HCT116 (cell line): ENCODE data around the gene PLCZ1. TPM values are rescaled to one million over a fixed set of nuclear protein-coding genes. Genes with fewer than 3 reads are reported as not detected.

Source experiments
- ATAC-seq: fragments of 200-7000 bp; cut with Tn5 transposase; 2 replicates; pipeline ENCODE4 v1.9.1; 2020; ENCODE audit warnings: mild to moderate bottlenecking, moderate library complexity
- BruUV-seq: library from RNA; stranded (reverse); fragments of 400-500 nt; replicated peaks from 2 replicates; lab custom pipeline; 2021; lab: Mats Ljungman, UMichigan
- CTCF ChIA-PET: fragments of 300-600 bp; sonication (Branson Sonifier 250); formaldehyde crosslinking; loops from one replicate; lab custom pipeline; 2021; ENCODE audit warnings: antibody characterized with exemption; lab: Charles Lee
- POLR2A ChIA-PET: fragments of 300-600, 350-600 bp; sonication (Branson Sonifier 250); formaldehyde crosslinking; loops from one replicate; lab custom pipeline; 2021; ENCODE audit warnings: antibody characterized with exemption; lab: Charles Lee
- RAD21 ChIA-PET, 2 experiments: fragments of 300-600 bp; sonication (Branson Sonifier 250); formaldehyde crosslinking; loops; one replicate each; lab custom pipeline; 2023; ENCODE audit warnings: low total read pairs in 2 of 2; ENCODE audit not compliant: uncharacterized antibody in 2 of 2, unreplicated experiment in 2 of 2, low non-redundant PET in 1 of 2; lab: Charles Lee
- DNase-seq: peaks from one replicate; pipeline ENCODE4 v3.0.0-alpha.2; 2010; ENCODE audit warnings: low read depth, low spot score
- H2AFZ ChIP-seq: fragments of 200-600 bp; shearing (Covaris generic), sonication (generic); 2 replicates; pipeline ENCODE4 v1.6.1; 2017; ENCODE audit warnings: low read depth, mixed run types, mixed read lengths, antibody characterized with exemption, low read length; ENCODE audit not compliant: poor library complexity, severe bottlenecking
- H3K27ac ChIP-seq: 2 replicates; pipeline ENCODE4 v1.5.1; 2012; ENCODE audit warnings: low read depth, low read length
- H3K27me3 ChIP-seq: fragments of 200-600 bp; sonication (generic); 2 replicates; pipeline ENCODE4 v1.6.1; 2016; ENCODE audit warnings: mixed run types, low read length, mixed read lengths; ENCODE audit not compliant: insufficient read depth
- H3K36me3 ChIP-seq, 2 experiments: fragments of 200-500 bp in 1 of 2; fragments of 200-600 bp in 1 of 2; sonication (Bioruptor generic) in 1 of 2; sonication (generic) in 1 of 2; 2 replicates each; pipeline versions ENCODE4 v1.5.1 to v1.6.1; 2014 to 2016; ENCODE audit warnings: low read length in 2 of 2, inconsistent platforms in 1 of 2, mixed read lengths in 1 of 2, mixed run types in 1 of 2; ENCODE audit not compliant: insufficient read depth in 2 of 2, control insufficient read depth in 1 of 2
- H3K4me1 ChIP-seq, 2 experiments: fragments of 200-600 bp in 1 of 2; sonication (generic) in 1 of 2; 2 replicates each; pipeline versions ENCODE4 v1.5.1 to v1.6.1; 2012 to 2017; ENCODE audit warnings: low read length in 2 of 2, inconsistent platforms in 1 of 2, mild to moderate bottlenecking in 1 of 2, mixed read lengths in 1 of 2, mixed run types in 1 of 2, moderate library complexity in 1 of 2; ENCODE audit not compliant: insufficient read depth in 2 of 2, control insufficient read depth in 1 of 2
- H3K4me2 ChIP-seq: fragments of 200-600 bp; sonication (generic); 2 replicates; pipeline ENCODE4 v1.6.1; 2017; ENCODE audit warnings: mixed run types, low read length, mixed read lengths
- H3K4me3 ChIP-seq, 2 experiments: fragments of 200-600 bp in 1 of 2; sonication (generic) in 1 of 2; replicated peaks in 1 of 2; 2 replicates each; pipeline ENCODE4 v1.5.1; 2011 to 2016; ENCODE audit warnings: low read length in 2 of 2, control low read depth in 1 of 2, low read depth in 1 of 2, mild to moderate bottlenecking in 1 of 2, mixed read lengths in 1 of 2, mixed run types in 1 of 2
- H3K79me2 ChIP-seq: fragments of 200-600 bp; sonication (generic); 2 replicates; pipeline ENCODE4 v1.6.1; 2017; ENCODE audit warnings: mild to moderate bottlenecking, mixed run types, low read length, moderate library complexity, mixed read lengths; ENCODE audit not compliant: insufficient read depth
- H3K9ac ChIP-seq: fragments of 200-600 bp; sonication (generic); 2 replicates; pipeline ENCODE4 v1.6.1; 2016; ENCODE audit warnings: low read length, mixed read lengths
- H3K9me2 ChIP-seq: fragments of 200-600 bp; sonication (generic), shearing (Covaris generic); 2 replicates; pipeline ENCODE4 v1.6.1; 2017; ENCODE audit warnings: mixed run types, mild to moderate bottlenecking, moderate library complexity; ENCODE audit not compliant: insufficient read depth
- H3K9me3 ChIP-seq, 2 experiments: fragments of 200-500 bp in 1 of 2; fragments of 200-600 bp in 1 of 2; sonication (Bioruptor generic) in 1 of 2; sonication (generic) in 1 of 2; 2 replicates each; pipeline ENCODE4 v1.6.1; 2014 to 2017; ENCODE audit warnings: low read length in 2 of 2, mixed read lengths in 2 of 2, inconsistent platforms in 1 of 2, low read depth in 1 of 2, mild to moderate bottlenecking in 1 of 2, mixed run types in 1 of 2, moderate library complexity in 1 of 2; ENCODE audit not compliant: control insufficient read depth in 1 of 2, insufficient read depth in 1 of 2
- H4K20me1 ChIP-seq: fragments of 200-600 bp; sonication (generic), shearing (Covaris generic); 2 replicates; pipeline ENCODE4 v1.6.1; 2017; ENCODE audit warnings: mixed run types, mild to moderate bottlenecking, moderate library complexity; ENCODE audit not compliant: insufficient read depth
- ATF3 ChIP-seq: IDR thresholded peaks from 2 replicates; pipeline ENCODE4 v1.6.1; 2012
- CBX3 ChIP-seq: IDR thresholded peaks from 2 replicates; pipeline ENCODE4 v1.6.1; 2012; ENCODE audit warnings: low read depth
- CTCF ChIP-seq, 3 experiments: fragments of 200-600 bp in 1 of 3; sonication (generic) in 1 of 3; IDR thresholded peaks in 2 of 3; conservative IDR thresholded peaks in 1 of 3; 2 replicates each; pipeline ENCODE4 v1.5.1; 2012 to 2017; ENCODE audit warnings: low read depth in 2 of 3, low read length in 2 of 3, antibody characterized with exemption in 1 of 3, borderline replicate concordance in 1 of 3, control low read depth in 1 of 3, mild to moderate bottlenecking in 1 of 3, mixed read lengths in 1 of 3, mixed run types in 1 of 3, moderate library complexity in 1 of 3; ENCODE audit not compliant: insufficient read depth in 1 of 3
- ELF1 ChIP-seq: IDR thresholded peaks from 2 replicates; pipeline ENCODE4 v1.6.1; 2012; ENCODE audit warnings: low read depth, borderline replicate concordance
- EZH2 ChIP-seq: fragments of 200-600 bp; sonication (generic); IDR thresholded peaks from 2 replicates; pipeline ENCODE4 v1.6.1; 2017; ENCODE audit warnings: antibody characterized with exemption, mixed run types
- EZH2phosphoT487 ChIP-seq: fragments of 200-600 bp; IDR thresholded peaks from 2 replicates; pipeline ENCODE4 v1.6.1; 2018; ENCODE audit warnings: antibody characterized with exemption, borderline replicate concordance
- FOSL1 ChIP-seq: IDR thresholded peaks from 2 replicates; pipeline ENCODE4 v1.6.1; 2012; ENCODE audit warnings: low read depth
- JUND ChIP-seq: IDR thresholded peaks from 2 replicates; pipeline ENCODE4 v1.6.1; 2012
- MAX ChIP-seq: IDR thresholded peaks from 2 replicates; pipeline ENCODE4 v1.6.1; 2012
- POLR2A ChIP-seq: IDR thresholded peaks from 2 replicates; pipeline ENCODE4 v1.7.0; 2011; ENCODE audit warnings: borderline replicate concordance; ENCODE audit not compliant: insufficient read depth, insufficient read length; ENCODE audit errors: extremely low read depth
- POLR2AphosphoS5 ChIP-seq: IDR thresholded peaks from 2 replicates; pipeline ENCODE4 v1.6.1; 2011; ENCODE audit warnings: mild to moderate bottlenecking, low read depth, low read length, moderate library complexity
- RAD21 ChIP-seq: IDR thresholded peaks from 2 replicates; pipeline ENCODE4 v1.6.1; 2012; ENCODE audit warnings: low read depth, mild to moderate bottlenecking
- SRF ChIP-seq: IDR thresholded peaks from 2 replicates; pipeline ENCODE4 v1.6.1; 2012; ENCODE audit warnings: low read depth
- TCF7L2 ChIP-seq: IDR thresholded peaks from 2 replicates; pipeline ENCODE4 v1.7.0; 2011; ENCODE audit warnings: borderline replicate concordance, inconsistent platforms; ENCODE audit not compliant: insufficient read depth, insufficient read length; ENCODE audit errors: extremely low read depth
- YY1 ChIP-seq: IDR thresholded peaks from 2 replicates; pipeline ENCODE4 v1.6.1; 2011; ENCODE audit warnings: low read length, low read depth, moderate library complexity, mild to moderate bottlenecking; ENCODE audit not compliant: insufficient replicate concordance; ENCODE audit errors: extremely low read depth
- ZBTB33 ChIP-seq: IDR thresholded peaks from 2 replicates; pipeline ENCODE4 v1.6.1; 2011; ENCODE audit warnings: mild to moderate bottlenecking, low read length, moderate library complexity; ENCODE audit not compliant: insufficient replicate concordance; ENCODE audit errors: extremely low read depth
- ZFX ChIP-seq: fragments of 450-650 bp; IDR thresholded peaks from 2 replicates; pipeline ENCODE4 v1.6.1; 2017
- ZNF274 ChIP-seq: fragments of 200-500 bp; sonication (Bioruptor generic); IDR thresholded peaks from 2 replicates; pipeline ENCODE4 v1.6.1; 2014; ENCODE audit warnings: mild to moderate bottlenecking, low read depth, low read length, inconsistent platforms
- intact Hi-C: fragments of 100-400 bp; cut with micrococcal nuclease; formaldehyde crosslinking; loops from 2 replicates; pipeline ENCODE4 v1.10.0; 2022
- total RNA-seq: library from RNA; stranded (reverse); gene quantifications from one replicate; pipeline ENCODE4 v1.2.1, GENCODE V29; 2021; ENCODE audit not compliant: unreplicated experiment

The PLCZ1 gene
- total RNA-seq, 1 experiment from 2014 or later = not detected

GRCh38 chr12:18747895-18748294 lies 10.1 kb upstream of the PLCZ1 start:
- no peak overlapping the region for H3K9ac ChIP-seq
- TF ChIP-seq ELF1 (no peak), EZH2phosphoT487 (no peak), SRF (no peak), CTCF (IDR thresholded peaks at IDR 0.05 in 2 of 3, conservative IDR thresholded peaks at IDR 0.05 in 1 of 3; ENCODE audit: borderline replicate concordance in 1 of 3, insufficient read depth in 1 of 3, low read depth in 2 of 3, low read length in 2 of 3) (no peak), JUND (no peak), POLR2A (no peak), POLR2AphosphoS5 (no peak), RAD21 (no peak), EZH2 (no peak), ZNF274 (no peak), ZFX (no peak), ZBTB33 (no peak), FOSL1 (no peak), ATF3 (no peak), YY1 (no peak), MAX (no peak), CBX3 (no peak), TCF7L2 (no peak)
- H3K4me2 ChIP-seq = no peak overlapping the region
- intact Hi-C loops = no loop called here
- ChIA-PET POLR2A (no interaction called here), RAD21 (no interaction called here), CTCF (no interaction called here)
- no peak overlapping the region for H2AFZ ChIP-seq
- no peaks in the 10 kb centered on the region for H3K79me2 ChIP-seq
- no peak overlapping the region for H3K27ac ChIP-seq
- H3K4me1 ChIP-seq = no peaks in the 10 kb centered on the region
- H3K9me2 ChIP-seq = no peaks in the 10 kb centered on the region
- H3K27me3 ChIP-seq = no peaks in the 10 kb centered on the region
- no peak overlapping the region for H3K4me3 ChIP-seq
- no TSS peak for BruUV-seq
- no peaks in the 10 kb centered on the region for H4K20me1 ChIP-seq
- H3K36me3 ChIP-seq = no peaks in the 10 kb centered on the region
- ATAC-seq (no peak), DNase-seq (no peak)
- H3K9me3 ChIP-seq = no peaks in the 10 kb centered on the region
